Measurements from ENCODE around the gene FAM210A.

FAM210A gene

GRCh38 chr18:13647761-13648160, 78.6 kb downstream of the FAM210A start:
- DNase-seq, result no peak
- no peaks in the 10 kb centered on the region for H3K4me1 ChIP-seq (ENCODE audit: low read length)
- no peaks in the 10 kb centered on the region for H3K27me3 ChIP-seq (replicated peaks; ENCODE audit: insufficient read depth, low read length)
- no peaks in the 10 kb centered on the region for H4K20me1 ChIP-seq (ENCODE audit: insufficient read depth, low read length)
- no peaks in the 10 kb centered on the region for H3K9me2 ChIP-seq (replicated peaks; ENCODE audit: insufficient read depth, low read length)
- TF ChIP-seq EZH2 (optimal IDR thresholded peaks at IDR 0.05; ENCODE audit: low read depth, low read length) (no peak), EZH2phosphoT487 (IDR thresholded peaks at IDR 0.05; ENCODE audit: low read length) (no peak), CTCF (IDR thresholded peaks at IDR 0.05; ENCODE audit: low read length) (no peak)
- no peak overlapping the region for H3K27ac ChIP-seq (ENCODE audit: low read length)
- no peak overlapping the region for H3K4me2 ChIP-seq (ENCODE audit: low read depth, low read length)
- H3K79me2 ChIP-seq (ENCODE audit: low read length), result no peaks in the 10 kb centered on the region
- H3K4me3 ChIP-seq (ENCODE audit: low read length), result no peak overlapping the region
- no peaks in the 10 kb centered on the region for H3K9me3 ChIP-seq (replicated peaks; ENCODE audit: insufficient read depth, low read length)
- H3F3A ChIP-seq (ENCODE audit: insufficient read depth, low read length), result no peaks in the 10 kb centered on the region
- no peak overlapping the region for H3K9ac ChIP-seq (ENCODE audit: low read length)
- H3K36me3 ChIP-seq (replicated peaks; ENCODE audit: insufficient read depth, low read length), result no peaks in the 10 kb centered on the region
- H2AFZ ChIP-seq (ENCODE audit: low read length), result no peak overlapping the region

- H4K20me1 ChIP-seq (ENCODE audit: insufficient read depth, low read length), result no peaks in the 10 kb centered on the region
- H3K9me3 ChIP-seq (replicated peaks; ENCODE audit: insufficient read depth, low read length), result no peaks in the 10 kb centered on the region
- no peak for TF ChIP-seq CTCF (IDR thresholded peaks at IDR 0.05; ENCODE audit: low read length)
- TF ChIP-seq EZH2 (optimal IDR thresholded peaks at IDR 0.05; ENCODE audit: low read depth, low read length), result no peak
- no peak for TF ChIP-seq EZH2phosphoT487 (IDR thresholded peaks at IDR 0.05; ENCODE audit: low read length)
- no peaks in the 10 kb centered on the region for H3K79me2 ChIP-seq (ENCODE audit: low read length)
- H3K9me2 ChIP-seq (replicated peaks; ENCODE audit: insufficient read depth, low read length), result no peaks in the 10 kb centered on the region
- H3K27me3 ChIP-seq (replicated peaks; ENCODE audit: insufficient read depth, low read length), result no peaks in the 10 kb centered on the region
- H3K4me2 ChIP-seq (ENCODE audit: low read depth, low read length), result no peak overlapping the region
- no peak overlapping the region for H3K4me3 ChIP-seq (ENCODE audit: low read length)
- no peaks in the 10 kb centered on the region for H3K4me1 ChIP-seq (ENCODE audit: low read length)
- H3F3A ChIP-seq (ENCODE audit: insufficient read depth, low read length), result no peaks in the 10 kb centered on the region
- no peak overlapping the region for H2AFZ ChIP-seq (ENCODE audit: low read length)
- H3K27ac ChIP-seq (ENCODE audit: low read length), result no peak overlapping the region
- H3K9ac ChIP-seq (ENCODE audit: low read length), result no peak overlapping the region
- no peaks in the 10 kb centered on the region for H3K36me3 ChIP-seq (replicated peaks; ENCODE audit: insufficient read depth, low read length)
- DNase-seq, result no peak
These were observed 79.7 kb downstream of the FAM210A start for GRCh38 chr18:13646633-13647032.

GRCh38 chr18:13645093-13645492, 81.3 kb downstream of the FAM210A start:
- Histone ChIP-seq H3K9me2 (replicated peaks; ENCODE audit: insufficient read depth, low read length) (no peaks in the 10 kb centered on the region), H3K4me3 (ENCODE audit: low read length) (no peak overlapping the region), H3K36me3 (replicated peaks; ENCODE audit: insufficient read depth, low read length) (no peaks in the 10 kb centered on the region), H2AFZ (ENCODE audit: low read length) (no peak overlapping the region), H3K9ac (ENCODE audit: low read length) (no peak overlapping the region), H4K20me1 (ENCODE audit: insufficient read depth, low read length) (no peaks in the 10 kb centered on the region), H3F3A (ENCODE audit: insufficient read depth, low read length) (no peaks in the 10 kb centered on the region), H3K27me3 (replicated peaks; ENCODE audit: insufficient read depth, low read length) (no peaks in the 10 kb centered on the region), H3K9me3 (replicated peaks; ENCODE audit: insufficient read depth, low read length) (no peaks in the 10 kb centered on the region), H3K4me2 (ENCODE audit: low read depth, low read length) (no peak overlapping the region), H3K27ac (ENCODE audit: low read length) (no peak overlapping the region), H3K79me2 (ENCODE audit: low read length) (no peaks in the 10 kb centered on the region), H3K4me1 (ENCODE audit: low read length) (no peaks in the 10 kb centered on the region)
- DNase-seq, result no peak
- no peak for TF ChIP-seq CTCF (IDR thresholded peaks at IDR 0.05; ENCODE audit: low read length)
